NOMO-1 (cell line): ENCODE data around the gene GLP1R.
"Not testable (repeated sequence)": the region's sequence is repeated elsewhere in the genome, so short reads cannot be mapped to it uniquely, and the experiment has no call there.

Experiments
- DNase-seq, 2 experiments: peaks; one replicate each; lab custom pipeline; 2025; ENCODE audit not compliant: unreplicated experiment in 2 of 2; lab: John Stamatoyannopoulos, UW

The GLP1R gene

GRCh38 chr6:39118921-39119320 lies 70.3 kb downstream of the GLP1R start:
- DNase-seq, result no peak

- DNase-seq, result no peak
Observed at GRCh38 chr6:39124114-39124513, 75.5 kb downstream of the GLP1R start.

- no peak for DNase-seq
Observed at GRCh38 chr6:39128106-39128505, 79.5 kb downstream of the GLP1R start.

- DNase-seq, result no peak
Observed at GRCh38 chr6:39128832-39129231, 80.3 kb downstream of the GLP1R start.

GRCh38 chr6:39130691-39131090 lies 82.1 kb downstream of the GLP1R start:
- DNase-seq, result no peak

- DNase-seq, result not testable (repeated sequence)
Observed at GRCh38 chr6:39134761-39135160, 86.2 kb downstream of the GLP1R start.

GRCh38 chr6:39136207-39136606 lies 87.6 kb downstream of the GLP1R start:
- DNase-seq, result not testable (repeated sequence)

GRCh38 chr6:39137245-39137644 lies 88.7 kb downstream of the GLP1R start:
- DNase-seq, result peak in 1 of 2 experiments; percentile 36
